GM21447 (cell line): Measurements from ENCODE around the gene KRT83.
"Not testable (repeated sequence)": the region's sequence is repeated elsewhere in the genome, so short reads cannot be mapped to it uniquely, and the experiment has no call there.

Experiments
- ATAC-seq: cut with Tn5 transposase; IDR thresholded peaks from one replicate; pipeline ENCODE4 v1.9.1; 2021; ENCODE audit not compliant: unreplicated experiment

Gene KRT83

DNA sequence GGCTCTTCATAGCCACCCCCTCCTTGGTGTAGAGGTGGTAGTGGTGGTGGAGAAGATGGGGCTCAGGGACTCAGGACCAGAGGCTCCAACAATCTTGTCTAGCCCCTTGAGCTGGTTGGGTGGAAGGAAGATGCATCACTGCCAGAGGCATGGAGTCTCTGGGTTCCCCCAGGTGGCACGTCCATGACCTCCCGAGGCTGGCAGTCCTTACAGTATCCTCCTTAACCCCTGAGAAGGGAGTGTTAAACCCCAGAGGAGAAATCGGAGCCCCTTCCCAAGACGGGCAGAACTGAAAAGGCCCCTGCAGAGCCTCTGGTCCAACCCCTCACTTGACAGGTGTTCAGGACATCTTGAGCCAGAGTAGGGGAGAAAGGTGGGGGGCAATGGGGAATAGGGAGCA lies 9.1 kb downstream of the KRT83 start:
- ATAC-seq: no peak

DNA sequence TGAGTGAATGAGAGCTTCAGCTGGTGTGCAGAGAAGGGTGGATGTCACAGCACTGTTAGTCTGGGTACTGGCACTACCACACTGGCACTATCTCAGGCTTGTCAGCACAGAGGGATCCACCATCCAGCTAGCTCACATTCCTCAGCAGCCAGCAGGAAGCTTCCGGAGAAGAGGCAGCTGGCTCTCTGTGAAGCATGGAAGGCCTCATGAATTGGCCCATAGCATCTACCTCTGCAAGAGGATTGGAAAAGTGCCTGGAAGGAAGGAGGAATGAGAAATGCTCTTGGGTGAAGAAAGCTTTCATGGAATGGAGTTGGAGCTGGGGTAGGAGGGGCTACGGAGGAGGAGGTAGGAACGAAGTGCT lies 9.9 kb downstream of the KRT83 start:
- ATAC-seq: no peak

DNA sequence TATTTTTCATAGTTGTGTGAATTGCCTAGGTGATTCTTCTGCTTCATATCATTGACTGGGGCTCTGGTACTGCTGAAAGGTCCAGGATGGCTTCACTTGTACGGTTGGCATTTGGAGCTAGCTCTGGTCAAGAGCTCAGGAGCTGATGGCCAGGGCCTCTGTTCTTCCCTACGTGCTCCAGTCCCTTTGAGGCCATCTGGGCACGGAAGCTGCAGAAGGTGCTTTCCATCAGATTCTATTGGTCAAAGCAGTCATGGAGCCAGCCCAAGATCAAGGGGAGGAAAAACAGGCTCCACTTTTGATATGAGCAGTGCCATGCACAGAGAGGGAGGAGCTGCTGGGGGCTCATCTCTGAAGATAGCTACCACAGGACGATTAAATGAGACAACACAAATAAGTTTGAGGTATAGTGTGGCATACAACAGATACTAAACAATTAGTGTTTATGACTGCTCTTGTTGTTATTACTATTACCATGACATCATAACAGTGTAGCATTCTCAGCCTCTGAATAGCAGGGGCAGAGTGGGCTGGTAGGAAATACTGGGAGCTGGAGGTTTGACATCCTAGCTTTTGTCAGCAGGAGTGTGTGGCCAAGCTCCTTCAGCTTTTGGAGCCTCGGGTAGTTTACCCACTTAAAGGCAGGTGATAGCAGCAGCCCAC lies 10.4 kb downstream of the KRT83 start:
- no peak for ATAC-seq

DNA sequence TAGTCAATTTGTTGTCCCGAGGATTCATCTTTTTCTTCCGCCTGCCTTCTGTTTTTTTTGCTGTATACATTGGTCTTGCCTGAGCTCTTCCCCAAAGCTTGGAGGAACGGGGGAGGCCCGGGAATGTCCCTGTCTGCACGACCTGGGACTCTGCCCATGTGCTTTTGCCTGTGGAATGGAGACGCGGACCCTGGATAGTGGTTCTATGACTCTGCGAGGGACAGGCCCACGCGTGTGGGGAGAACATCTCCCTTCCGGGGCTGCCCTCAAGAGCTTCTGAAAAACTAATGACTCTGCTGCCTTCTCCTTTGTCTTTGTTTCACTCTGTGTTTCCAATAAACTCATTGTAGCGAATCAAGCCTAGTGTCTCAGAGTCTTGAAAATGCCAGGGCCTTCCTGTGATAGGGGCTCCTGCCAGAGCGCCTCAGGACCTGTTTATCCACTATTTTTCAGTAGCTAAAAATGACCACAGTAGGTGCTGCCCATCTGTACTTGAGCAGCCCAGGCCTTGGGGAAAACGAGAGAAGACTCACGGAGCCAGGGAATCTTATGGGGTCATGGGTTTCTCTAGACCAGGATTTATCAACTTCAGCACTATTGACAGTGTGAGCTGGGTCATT lies 12.3 kb downstream of the KRT83 start:
- no peak for ATAC-seq

DNA sequence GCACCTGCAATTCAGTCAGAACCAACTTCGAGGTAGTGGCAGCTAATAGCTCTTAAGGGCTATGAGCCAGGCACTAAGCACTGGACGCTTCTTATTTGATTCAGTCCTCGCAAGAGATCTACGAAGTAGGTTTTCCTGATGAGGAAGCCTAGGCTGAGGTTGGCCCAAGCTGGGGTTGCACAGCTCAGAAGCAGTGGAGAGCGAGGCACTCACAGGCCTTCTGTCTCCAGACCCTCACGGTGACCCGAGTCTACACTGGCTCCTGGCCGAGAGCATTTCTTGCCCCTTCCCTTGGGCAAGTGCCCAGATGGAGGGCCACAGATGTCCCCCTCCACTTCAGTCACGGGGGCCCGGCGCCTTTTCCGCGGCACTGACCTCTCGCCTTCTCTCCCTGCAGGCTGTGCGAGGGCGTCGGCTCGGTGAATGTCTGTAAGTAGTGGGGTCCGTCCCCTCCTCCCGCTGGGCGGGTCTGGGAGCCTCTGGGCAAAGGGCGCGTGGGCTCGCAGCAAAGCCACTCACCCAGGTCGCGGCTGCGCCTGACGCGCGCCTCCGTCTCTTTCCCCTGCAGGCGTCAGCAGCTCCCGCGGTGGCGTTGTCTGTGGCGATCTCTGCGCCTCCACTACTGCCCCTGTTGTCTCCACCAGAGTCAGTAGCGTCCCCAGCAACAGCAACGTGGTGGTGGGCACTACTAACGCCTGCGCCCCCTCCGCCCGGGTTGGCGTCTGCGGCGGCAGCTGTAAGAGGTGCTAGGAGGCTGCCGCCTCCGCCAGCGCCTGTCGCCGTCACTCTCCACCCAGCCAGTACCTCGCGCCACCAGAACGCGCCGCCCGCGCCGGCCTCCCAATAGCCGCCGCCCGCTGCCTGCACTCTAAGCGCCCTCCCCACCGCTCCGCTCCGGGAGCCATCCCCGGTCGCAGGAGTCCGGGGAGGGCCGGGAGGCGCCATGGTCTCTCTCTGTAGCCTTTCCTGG lies 13.1 kb downstream of the KRT83 start:
- ATAC-seq: no peak

DNA sequence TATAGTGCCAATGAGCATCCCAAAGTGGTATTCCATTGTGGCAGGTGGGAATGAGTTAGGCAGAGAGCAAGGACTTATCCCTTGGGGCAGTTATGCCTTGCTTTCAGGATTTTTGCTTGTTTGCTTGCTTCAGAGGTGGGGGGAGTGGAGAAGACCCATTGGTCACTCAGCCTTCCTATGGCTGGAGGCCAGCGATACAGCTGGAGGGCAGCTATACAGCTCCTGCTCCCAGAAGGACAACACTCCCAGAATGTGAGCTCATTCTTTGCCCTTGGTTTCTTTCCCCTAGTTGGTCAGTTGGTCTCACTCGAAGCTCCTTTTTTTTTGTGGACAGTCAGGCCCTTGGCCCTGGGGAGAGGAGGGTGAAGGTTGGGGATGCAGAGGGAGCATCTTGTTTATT lies 14.5 kb downstream of the KRT83 start:
- no peak for ATAC-seq

DNA sequence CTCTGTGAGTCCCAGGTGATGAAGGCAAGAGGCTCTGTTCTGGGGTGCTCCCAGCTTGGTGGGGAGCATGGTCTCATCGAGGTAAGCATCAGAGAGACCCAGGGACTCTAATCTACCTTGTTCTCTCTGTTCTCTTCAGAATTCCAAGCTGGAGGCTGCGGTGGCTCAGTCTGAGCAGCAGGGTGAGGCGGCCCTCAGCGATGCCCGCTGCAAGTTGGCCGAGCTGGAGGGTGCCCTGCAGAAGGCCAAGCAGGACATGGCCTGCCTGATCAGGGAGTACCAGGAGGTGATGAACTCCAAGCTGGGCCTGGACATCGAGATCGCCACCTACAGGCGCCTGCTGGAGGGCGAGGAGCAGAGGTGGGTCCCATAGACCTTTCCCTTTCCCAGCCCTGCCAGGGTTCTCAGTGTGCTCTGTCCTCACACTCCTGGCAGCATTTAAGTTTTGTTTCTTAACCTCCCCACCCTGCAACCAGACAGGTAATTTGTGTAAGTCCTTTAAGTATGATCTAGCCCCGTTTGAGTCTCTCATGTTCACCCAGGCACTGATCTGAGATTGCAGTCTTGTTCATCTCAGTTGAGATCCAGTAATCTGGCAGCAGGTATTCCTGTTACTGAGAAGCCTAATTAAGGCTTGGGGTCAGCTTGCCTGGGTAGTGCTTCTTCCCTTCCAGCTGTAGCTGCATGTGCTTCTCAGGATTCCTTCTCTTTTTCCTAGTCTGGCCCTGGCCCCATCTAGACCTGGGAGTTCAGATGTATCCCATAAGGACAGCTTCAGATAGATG lies 15.1 kb downstream of the KRT83 start:
- no peak for ATAC-seq

DNA sequence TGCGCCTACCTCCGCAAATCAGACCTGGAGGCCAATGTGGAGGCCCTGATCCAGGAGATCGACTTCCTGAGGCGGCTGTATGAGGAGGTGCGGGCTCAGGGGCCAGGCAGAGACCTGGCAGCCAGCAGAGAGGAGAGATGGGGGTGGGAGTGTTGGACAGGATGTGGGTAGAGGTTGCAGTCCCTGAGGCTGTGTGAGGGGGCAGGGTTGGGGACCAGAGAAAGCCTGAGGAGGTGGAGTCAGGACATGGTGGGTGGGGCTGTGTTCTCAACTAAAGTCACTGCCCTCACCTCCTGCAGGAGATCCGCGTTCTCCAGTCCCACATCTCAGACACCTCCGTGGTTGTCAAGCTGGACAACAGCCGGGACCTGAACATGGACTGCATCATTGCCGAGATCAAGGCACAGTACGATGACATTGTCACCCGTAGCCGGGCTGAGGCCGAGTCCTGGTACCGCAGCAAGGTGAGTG lies 16.2 kb downstream of the KRT83 start:
- ATAC-seq: peak; percentile 89

DNA sequence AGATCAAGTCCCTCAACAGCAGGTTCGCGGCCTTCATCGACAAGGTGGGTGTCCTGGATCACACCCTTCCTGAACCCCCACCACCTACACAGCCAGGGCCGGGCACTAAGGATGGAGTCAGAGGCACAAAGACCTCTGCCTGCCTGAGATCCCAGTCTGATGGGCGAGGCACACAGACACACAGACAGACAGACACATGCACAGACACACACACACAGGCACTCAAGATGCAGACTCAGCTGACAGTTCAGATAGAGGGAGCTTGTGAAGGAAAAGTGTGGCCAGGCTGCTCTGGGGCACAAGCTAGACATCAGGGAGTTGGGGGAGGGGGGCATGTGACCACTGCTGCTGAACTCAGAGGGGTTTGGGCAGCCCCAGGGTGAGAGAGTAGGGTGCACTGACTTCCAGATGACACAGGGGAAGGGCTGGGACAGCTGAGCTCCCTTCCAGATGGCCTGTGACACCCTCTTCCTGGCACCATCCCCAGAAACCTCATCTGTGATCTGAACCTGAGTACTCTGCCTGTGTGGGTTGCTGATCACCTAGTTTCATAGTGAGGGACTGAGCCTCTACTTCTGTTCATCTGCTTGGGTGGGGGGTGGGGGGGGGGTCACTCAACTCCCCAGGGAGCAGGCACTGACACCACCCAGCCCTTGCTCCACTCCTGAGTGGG lies 18.8 kb downstream of the KRT83 start:
- ATAC-seq: not testable (repeated sequence)

DNA sequence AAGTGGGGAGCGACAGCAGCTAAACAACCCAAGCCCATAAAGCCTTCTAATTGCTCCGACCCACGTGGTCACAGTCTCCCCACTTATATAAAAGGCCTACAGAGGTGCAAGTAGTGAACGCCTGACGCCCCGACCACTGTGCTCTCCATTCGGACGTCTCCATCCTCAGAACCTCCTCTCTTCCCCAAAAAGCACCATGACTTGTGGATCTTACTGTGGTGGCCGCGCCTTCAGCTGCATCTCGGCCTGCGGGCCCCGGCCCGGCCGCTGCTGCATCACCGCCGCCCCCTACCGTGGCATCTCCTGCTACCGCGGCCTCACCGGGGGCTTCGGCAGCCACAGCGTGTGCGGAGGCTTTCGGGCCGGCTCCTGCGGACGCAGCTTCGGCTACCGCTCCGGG lies 19.5 kb downstream of the KRT83 start:
- ATAC-seq: not testable (repeated sequence)

DNA sequence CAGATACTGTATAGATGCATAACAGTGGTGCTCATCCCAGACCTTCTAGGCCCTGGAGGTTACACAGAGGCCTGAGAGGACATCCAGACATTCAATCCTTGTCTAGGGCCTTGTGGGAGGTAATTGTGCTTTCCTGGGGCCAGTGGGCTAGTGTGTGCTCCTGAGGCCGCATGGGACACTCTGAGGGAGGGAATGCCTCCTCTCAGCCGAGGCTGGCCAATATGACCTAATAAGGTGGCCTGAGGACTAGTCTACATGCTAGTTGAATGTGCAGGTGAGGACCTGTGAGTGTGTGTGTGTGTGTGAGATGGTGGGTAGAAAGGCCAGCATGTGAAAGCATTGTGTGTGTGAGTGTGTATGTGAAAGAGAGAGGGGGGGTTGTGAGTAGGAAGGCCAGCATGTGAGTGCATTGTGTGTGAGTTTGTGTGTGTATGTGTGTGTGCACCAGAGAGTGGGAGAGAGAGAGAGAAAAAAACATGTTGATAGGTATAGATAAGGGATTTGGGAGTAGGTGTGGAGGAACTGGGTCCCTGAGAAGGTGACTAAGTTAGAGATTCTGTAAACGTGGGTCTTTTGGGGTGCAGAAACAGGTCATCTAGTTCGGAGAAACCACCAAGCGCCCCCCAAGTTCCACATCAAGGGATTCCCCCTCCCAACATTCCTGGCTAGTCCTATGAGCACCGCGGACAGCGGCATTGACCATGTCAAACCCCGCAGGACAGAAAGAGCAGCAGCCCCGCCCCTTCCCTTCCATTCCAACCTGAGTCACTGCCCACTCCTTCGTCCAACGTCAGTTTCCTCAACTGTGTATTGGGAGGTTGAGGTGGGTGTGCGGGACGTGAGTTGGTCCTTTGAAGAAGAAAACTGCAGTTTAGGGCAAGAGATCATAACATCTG lies 20.2 kb downstream of the KRT83 start:
- no peak for ATAC-seq

DNA sequence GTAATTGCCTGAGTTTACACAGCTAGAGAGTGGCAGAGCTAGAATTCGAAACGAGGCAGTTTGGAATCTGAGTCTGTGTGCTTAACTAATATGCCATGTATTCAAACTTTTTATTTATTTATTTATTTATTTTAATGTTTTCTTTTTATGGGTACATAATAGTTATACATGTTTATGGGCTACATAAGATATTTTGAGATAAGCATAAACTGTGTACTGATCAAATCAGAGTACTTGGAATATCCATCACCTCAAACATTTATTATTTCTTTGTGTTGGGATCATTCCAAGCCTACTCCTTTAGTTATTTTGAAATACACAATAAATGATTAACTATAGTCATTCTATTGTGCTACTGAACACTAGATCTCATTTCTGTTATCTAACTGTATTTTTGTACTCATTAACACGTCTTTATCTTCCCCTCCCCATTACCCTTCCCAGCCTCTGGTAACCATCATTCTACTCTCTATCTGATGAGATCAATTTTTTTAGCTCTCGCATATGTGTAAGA lies 22.5 kb downstream of the KRT83 start:
- no peak for ATAC-seq

DNA sequence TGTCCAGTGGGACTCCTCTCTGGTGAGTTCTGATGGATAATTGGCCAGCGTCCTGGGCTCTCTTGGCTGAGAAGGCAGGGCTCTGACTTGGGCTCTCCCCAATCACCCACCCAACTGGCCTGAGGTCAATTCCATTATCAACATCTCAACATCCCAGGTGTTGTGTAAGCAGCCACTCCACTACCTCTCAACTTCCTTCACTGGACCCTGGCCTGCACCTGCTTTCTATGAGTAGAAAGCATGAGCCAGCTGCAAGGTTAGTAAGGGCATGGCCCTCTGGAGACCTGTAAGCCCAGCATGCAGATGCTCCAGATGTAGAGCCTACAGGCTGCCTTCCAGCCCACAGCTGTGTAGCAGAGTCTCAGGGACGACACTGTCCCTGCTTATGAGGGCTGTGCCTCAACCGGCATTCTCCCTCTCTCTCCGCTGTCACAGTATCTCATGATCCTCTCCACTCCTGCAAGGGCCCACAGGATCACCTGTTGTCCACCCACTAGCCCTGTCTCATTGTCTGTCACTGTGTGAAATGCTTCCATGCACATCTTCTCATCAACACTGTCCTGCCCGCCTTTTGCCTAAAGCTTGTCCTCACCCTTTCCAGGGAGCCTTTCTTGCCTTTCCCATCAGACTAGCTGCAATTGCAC lies 24.5 kb downstream of the KRT83 start:
- ATAC-seq: no peak

DNA sequence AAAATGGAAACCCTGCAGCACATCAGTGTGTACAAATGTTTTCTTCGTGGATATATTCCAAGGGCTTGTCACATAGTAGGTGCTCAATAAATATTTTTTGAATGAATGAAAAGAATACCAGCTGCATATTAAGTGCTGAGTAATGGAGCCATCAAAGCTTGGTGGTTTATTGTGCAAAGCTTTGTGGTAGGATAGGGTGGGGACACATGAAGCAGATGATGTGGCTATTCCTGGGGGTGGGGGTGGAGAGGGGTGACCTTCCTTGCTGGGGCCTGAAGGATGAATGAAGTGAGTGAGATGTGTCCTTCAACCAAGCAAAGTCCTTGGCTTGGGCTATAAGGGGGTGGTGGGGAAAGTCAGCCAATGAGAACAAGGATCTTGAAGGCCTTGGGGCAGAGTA lies 25.5 kb downstream of the KRT83 start:
- ATAC-seq: no peak

DNA sequence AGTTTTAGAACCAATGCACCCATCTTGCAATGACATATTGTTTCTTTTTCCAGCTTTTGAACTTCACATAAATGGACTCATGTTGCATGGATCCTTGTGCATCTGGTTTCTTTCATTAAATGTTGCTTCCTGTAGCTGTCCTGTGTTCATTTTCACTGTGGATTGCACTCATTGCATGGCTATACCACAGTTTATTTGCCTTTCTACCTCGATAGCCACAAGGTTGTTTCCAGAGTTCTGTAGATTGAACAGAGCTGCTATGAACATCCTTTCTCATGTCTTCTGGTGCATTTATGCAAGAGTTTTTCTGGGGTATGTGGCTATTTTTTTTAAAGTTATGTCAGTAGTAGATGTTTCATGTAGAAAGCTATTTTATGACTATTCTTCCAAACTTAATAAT lies 26.4 kb downstream of the KRT83 start:
- ATAC-seq: no peak

DNA sequence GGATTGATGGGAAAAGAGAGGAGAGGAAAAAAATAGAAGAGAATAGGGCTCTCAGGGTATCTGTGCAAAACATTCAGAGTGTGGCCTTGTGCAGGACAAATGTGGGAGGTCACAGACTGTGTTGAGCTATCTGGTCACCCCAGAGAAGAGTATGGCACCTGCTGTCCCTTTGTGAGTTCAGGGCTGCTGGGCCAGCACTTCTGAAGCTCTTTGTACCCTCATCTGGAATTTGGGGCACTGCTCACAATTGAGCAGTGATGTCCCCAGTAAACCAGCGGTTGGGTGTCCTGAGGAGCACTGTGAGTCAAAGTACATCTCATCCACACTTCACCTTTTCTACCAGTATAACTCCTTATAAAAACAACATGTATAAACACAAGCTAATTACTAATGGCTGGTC lies 27.3 kb downstream of the KRT83 start:
- ATAC-seq: no peak

DNA sequence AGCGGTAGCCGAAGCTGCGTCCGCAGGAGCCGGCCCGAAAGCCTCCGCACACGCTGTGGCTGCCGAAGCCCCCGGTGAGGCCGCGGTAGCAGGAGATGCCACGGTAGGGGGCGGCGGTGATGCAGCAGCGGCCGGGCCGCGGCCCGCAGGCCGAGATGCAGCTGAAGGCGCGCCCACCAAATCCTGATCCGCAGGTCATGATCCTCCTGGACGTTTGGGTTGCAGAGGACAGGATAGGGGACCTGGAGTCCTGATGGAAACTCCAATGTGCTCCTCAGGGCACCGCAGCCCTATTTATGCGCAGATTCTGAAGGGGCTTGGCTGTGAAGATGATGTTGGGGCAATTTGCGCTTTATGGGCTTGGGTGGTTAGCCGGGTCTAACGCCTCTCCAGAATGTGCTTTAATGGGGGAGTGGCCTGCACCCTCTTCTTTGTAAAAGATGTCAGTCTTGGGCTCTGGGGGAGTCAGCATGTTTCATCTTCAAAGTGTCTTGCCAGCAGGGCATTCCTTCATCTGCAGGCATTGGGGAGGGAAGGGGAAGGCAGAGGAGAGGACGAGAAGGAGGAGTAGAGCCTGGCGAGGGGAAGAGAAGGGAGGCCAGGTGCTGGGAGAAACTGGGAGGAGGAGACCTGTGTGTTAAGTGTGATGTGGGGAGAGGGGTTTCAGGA lies 29.8 kb downstream of the KRT83 start, which contains the start of gene KRT81:
KRT81 (minus strand) TSS at position 268 of the 669 bp plus-strand sequence; CDS start at position 199, 69 bp downstream.
- no peak for ATAC-seq

DNA sequence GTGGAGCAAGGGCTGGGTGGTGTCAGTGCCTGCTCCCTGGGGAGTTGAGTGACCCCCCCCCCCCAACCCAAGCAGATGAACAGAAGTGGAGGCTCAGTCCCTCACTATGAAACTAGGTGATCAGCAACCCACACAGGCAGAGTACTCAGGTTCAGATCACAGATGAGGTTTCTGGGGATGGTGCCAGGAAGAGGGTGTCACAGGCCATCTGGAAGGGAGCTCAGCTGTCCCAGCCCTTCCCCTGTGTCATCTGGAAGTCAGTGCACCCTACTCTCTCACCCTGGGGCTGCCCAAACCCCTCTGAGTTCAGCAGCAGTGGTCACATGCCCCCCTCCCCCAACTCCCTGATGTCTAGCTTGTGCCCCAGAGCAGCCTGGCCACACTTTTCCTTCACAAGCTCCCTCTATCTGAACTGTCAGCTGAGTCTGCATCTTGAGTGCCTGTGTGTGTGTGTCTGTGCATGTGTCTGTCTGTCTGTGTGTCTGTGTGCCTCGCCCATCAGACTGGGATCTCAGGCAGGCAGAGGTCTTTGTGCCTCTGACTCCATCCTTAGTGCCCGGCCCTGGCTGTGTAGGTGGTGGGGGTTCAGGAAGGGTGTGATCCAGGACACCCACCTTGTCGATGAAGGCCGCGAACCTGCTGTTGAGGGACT lies 30.6 kb downstream of the KRT83 start:
- ATAC-seq: not testable (repeated sequence)
